Measurements from ENCODE around the gene SEC23A.

SEC23A gene

GRCh38 chr14:39094515-39094914, 8.5 kb downstream of the SEC23A start:
- H3K27me3 ChIP-seq: no peaks in the 10 kb centered on the region
- H3K4me3 ChIP-seq (ENCODE audit: low read depth, low read length): no peak overlapping the region
- TF ChIP-seq CTCF (IDR thresholded peaks at IDR 0.05; ENCODE audit: low read depth, low read length): no peak
- no peaks in the 10 kb centered on the region for H3K4me1 ChIP-seq
- H3K9me3 ChIP-seq: no peaks in the 10 kb centered on the region
- DNase-seq: no peak
- peaks cover 47% of the 10 kb centered on the region for H3K36me3 ChIP-seq

GRCh38 chr14:39091716-39092115, 11.3 kb downstream of the SEC23A start:
- Histone ChIP-seq H3K4me1 (no peaks in the 10 kb centered on the region), H3K9me3 (no peaks in the 10 kb centered on the region), H3K27me3 (no peaks in the 10 kb centered on the region), H3K36me3 (peaks cover 56% of the 10 kb centered on the region), H3K4me3 (ENCODE audit: low read depth, low read length) (no peak overlapping the region)
- no peak for DNase-seq
- no peak for TF ChIP-seq CTCF (IDR thresholded peaks at IDR 0.05; ENCODE audit: low read depth, low read length)

GRCh38 chr14:39090548-39091111, 12.4 kb downstream of the SEC23A start:
- DNase-seq: no peak
- Histone ChIP-seq H3K4me3 (ENCODE audit: low read depth, low read length) (no peak overlapping the region), H3K4me1 (no peaks in the 10 kb centered on the region), H3K36me3 (peaks cover 55% of the 10 kb centered on the region), H3K9me3 (no peaks in the 10 kb centered on the region), H3K27me3 (no peaks in the 10 kb centered on the region)
- no peak for TF ChIP-seq CTCF (IDR thresholded peaks at IDR 0.05; ENCODE audit: low read depth, low read length)

GRCh38 chr14:39087493-39087892, 15.5 kb downstream of the SEC23A start:
- H3K9me3 ChIP-seq: no peaks in the 10 kb centered on the region
- DNase-seq: no peak
- H3K4me3 ChIP-seq (ENCODE audit: low read depth, low read length): no peak overlapping the region
- no peaks in the 10 kb centered on the region for H3K27me3 ChIP-seq
- H3K36me3 ChIP-seq: peaks cover 46% of the 10 kb centered on the region
- no peak for TF ChIP-seq CTCF (IDR thresholded peaks at IDR 0.05; ENCODE audit: low read depth, low read length)
- H3K4me1 ChIP-seq: no peaks in the 10 kb centered on the region

- DNase-seq: no peak
- Histone ChIP-seq H3K4me3 (ENCODE audit: low read depth, low read length) (no peak overlapping the region), H3K4me1 (no peaks in the 10 kb centered on the region), H3K27me3 (no peaks in the 10 kb centered on the region), H3K9me3 (no peaks in the 10 kb centered on the region), H3K36me3 (peaks cover 35% of the 10 kb centered on the region)
- no peak for TF ChIP-seq CTCF (IDR thresholded peaks at IDR 0.05; ENCODE audit: low read depth, low read length)
Observed at GRCh38 chr14:39085933-39086332, 17.1 kb downstream of the SEC23A start.

DNA sequence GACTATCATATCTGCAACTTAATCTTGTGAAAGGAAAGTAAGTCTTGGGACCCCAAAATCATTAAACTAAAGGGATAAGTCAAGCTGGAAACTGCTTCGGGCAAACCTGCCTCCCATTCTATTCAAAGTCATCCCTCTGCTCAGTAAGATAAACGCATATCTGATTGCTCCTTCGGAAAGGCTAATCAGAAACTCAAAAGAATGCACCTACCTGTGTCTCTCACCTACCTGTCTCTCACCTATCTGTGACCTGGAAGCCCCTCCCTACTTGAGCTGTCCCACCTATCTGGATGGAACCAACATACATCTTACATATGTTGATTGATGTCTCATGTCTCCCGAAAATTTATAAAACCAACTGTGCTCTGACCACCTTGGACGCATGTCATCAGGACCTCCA, 19.9 kb downstream of the SEC23A start:
- Histone ChIP-seq H3K9me3 (no peaks in the 10 kb centered on the region), H3K27me3 (no peaks in the 10 kb centered on the region), H3K4me3 (ENCODE audit: low read depth, low read length) (no peak overlapping the region), H3K4me1 (no peaks in the 10 kb centered on the region), H3K36me3 (peaks cover 33% of the 10 kb centered on the region)
- no peak for TF ChIP-seq CTCF (IDR thresholded peaks at IDR 0.05; ENCODE audit: low read depth, low read length)
- DNase-seq: no peak
